HUES6 (cell line): Measurements from ENCODE around the gene ENOX2.

Experiments used
- H3K27ac ChIP-seq: 2 replicates; pipeline ENCODE4 v1.7.0; 2013; ENCODE audit warnings: low read depth, mild to moderate bottlenecking, low read length, inconsistent platforms
- H3K27me3 ChIP-seq: 2 replicates; pipeline ENCODE4 v1.6.1; 2013; ENCODE audit warnings: low read length; ENCODE audit not compliant: control insufficient read depth, insufficient read depth
- H3K36me3 ChIP-seq: 2 replicates; pipeline ENCODE4 v1.6.1; 2013; ENCODE audit warnings: low read length; ENCODE audit not compliant: control insufficient read depth, insufficient read depth
- H3K4me1 ChIP-seq: 2 replicates; pipeline ENCODE4 v1.6.1; 2013; ENCODE audit warnings: low read length; ENCODE audit not compliant: control insufficient read depth, insufficient read depth
- H3K4me3 ChIP-seq: 2 replicates; pipeline ENCODE4 v1.5.1; 2013; ENCODE audit warnings: low read depth, low read length
- H3K9ac ChIP-seq: one replicate; pipeline ENCODE4 v1.6.1; 2013; ENCODE audit warnings: mild to moderate bottlenecking, low read length
- H3K9me3 ChIP-seq: 2 replicates; pipeline ENCODE4 v1.6.1; 2013; ENCODE audit warnings: low read depth, low read length; ENCODE audit not compliant: control insufficient read depth, insufficient read depth

Gene ENOX2

DNA sequence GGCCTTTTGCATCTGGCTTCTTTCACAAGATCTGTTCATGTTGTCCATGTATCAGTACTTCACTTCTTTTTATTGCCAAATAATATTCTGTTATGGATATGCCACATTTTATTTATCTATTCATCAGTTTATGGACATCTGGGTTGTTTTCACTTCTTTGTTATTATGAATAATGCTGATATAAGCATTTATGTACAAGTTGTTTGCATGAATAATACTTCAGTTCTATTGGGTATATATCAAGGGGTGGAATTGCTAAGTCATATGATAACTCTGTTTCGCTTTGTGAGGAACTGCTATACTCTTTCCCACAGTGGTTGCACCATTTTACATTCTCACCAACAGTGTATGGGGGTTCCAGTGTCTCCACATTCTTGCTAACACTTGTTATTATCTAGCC is 310.8 kb downstream of the ENOX2 start:
- Histone ChIP-seq H3K4me3 (no peak overlapping the region), H3K9ac (no peak overlapping the region), H3K27ac (no peak overlapping the region), H3K27me3 (peaks cover 17% of the 10 kb centered on the region; the same call in 1 of the 2 replicates), H3K36me3 (no peaks in the 10 kb centered on the region), H3K9me3 (no peaks in the 10 kb centered on the region), H3K4me1 (no peaks in the 10 kb centered on the region)

DNA sequence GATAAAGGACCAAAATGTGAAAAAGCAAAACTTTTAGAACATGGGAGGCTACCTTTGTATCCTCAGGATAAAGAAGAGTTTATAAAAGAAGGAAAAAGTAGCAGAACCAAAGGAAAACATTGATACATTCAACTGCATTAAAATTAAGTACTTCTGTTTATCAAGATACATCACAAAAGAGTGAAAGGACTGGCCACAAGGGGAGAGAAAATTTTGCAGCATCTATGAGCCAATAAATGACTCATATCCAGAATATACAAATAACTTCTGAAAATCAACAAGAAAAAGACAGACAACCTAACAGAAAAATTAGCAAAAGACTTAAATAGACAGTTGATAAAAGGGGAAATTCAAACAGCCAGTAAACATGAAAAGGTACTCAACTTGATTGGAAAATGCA is 324.1 kb downstream of the ENOX2 start:
- H3K4me3 ChIP-seq: no peak overlapping the region
- no peak overlapping the region for H3K27ac ChIP-seq
- H3K9ac ChIP-seq: no peak overlapping the region
- H3K4me1 ChIP-seq: no peaks in the 10 kb centered on the region
- no peaks in the 10 kb centered on the region; the same call in 1 of the 2 replicates for H3K27me3 ChIP-seq
- H3K36me3 ChIP-seq: no peaks in the 10 kb centered on the region
- H3K9me3 ChIP-seq: no peaks in the 10 kb centered on the region

DNA sequence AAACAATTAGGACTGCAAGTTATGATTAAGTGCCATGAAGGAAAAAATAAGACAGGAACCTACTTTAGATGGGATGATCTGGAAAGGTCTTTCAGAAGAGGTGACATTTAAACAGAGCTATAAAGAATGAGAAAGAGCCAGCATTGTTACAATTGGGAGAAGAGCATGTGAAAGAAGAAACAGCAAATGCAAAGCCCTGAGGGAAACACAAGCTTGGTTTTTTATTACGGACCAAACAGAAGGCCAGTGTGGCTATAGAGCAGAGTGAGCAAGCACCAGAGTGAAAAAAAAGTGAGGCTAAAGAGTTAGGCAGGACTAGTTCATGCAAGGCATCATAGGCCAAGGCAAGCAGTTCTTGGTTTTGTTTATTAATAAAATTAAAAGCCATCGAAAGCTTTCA is 325.6 kb downstream of the ENOX2 start:
- Histone ChIP-seq H3K36me3 (no peaks in the 10 kb centered on the region), H3K9me3 (0 out of 2 replicates have a peak, but pooled peaks cover 3% of the 10 kb centered on the region), H3K9ac (no peak overlapping the region), H3K4me3 (no peak overlapping the region), H3K4me1 (no peaks in the 10 kb centered on the region), H3K27ac (no peak overlapping the region), H3K27me3 (no peaks in the 10 kb centered on the region; the same call in 1 of the 2 replicates)

DNA sequence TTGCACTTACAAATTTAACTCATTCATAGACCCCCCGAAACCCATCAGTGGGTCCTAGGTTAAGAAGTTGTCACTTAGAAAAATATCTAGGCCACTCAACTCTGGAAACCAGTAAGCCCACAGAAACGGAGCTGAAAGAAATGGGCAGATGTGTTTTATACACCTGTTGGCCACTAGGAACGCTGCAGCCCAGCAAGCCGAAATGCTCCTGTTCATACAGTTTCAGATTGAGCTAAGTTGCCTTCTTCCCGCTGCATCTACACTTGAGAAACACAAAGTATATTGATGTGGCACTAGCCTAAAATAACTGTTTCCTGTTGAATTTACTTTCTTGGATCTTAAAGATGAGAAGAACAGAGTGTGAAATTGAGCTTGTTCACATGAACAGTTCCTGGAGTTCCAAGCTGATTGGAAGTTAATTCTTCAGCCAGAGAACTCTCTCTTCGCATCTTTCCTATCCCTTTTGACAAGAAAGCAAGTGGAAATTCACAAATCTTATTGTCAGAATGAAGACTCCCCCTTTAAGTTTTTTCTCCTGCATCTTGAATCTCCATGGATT is 327.1 kb downstream of the ENOX2 start:
- no peak overlapping the region for H3K9ac ChIP-seq
- H3K9me3 ChIP-seq: 0 out of 2 replicates have a peak, but pooled peaks cover 3% of the 10 kb centered on the region

More for the DNA sequence above, 327.1 kb downstream of the ENOX2 start:
- H3K36me3 ChIP-seq: no peaks in the 10 kb centered on the region
- no peaks in the 10 kb centered on the region for H3K4me1 ChIP-seq
- H3K27me3 ChIP-seq: no peaks in the 10 kb centered on the region; the same call in 1 of the 2 replicates
- no peak overlapping the region for H3K4me3 ChIP-seq
- no peak overlapping the region for H3K27ac ChIP-seq
